Activated T-cell treated with anti-CD3 and anti-CD28 coated beads, Interleukin-2, amount 50 U/mL, for 4 hours (primary cell): ENCODE data around the gene BAIAP3. TPM values are rescaled to one million over a fixed set of nuclear protein-coding genes. Genes with fewer than 3 reads are reported as not detected.

Experiments used
- ATAC-seq, 2 donors: fragments of 200-7000 bp; cut with Tn5 transposase; one replicate each; pipeline ENCODE4 v1.10.0; 2021
- DNase-seq: peaks from one replicate; pipeline ENCODE4 v3.0.0-alpha.2; 2020
- H3K27me3 Mint-ChIP-seq: one replicate; pipeline ENCODE4 v1.8.0; 2021; ENCODE audit warnings: low read depth, mixed read lengths
- H3K36me3 Mint-ChIP-seq: one replicate; pipeline ENCODE4 v1.8.0; 2022; ENCODE audit warnings: mixed read lengths; ENCODE audit not compliant: insufficient read depth
- H3K4me1 Mint-ChIP-seq: one replicate; pipeline ENCODE4 v1.8.0; 2021; ENCODE audit warnings: low read depth, mixed read lengths
- H3K4me3 Mint-ChIP-seq: one replicate; pipeline ENCODE4 v1.8.0; 2021; ENCODE audit warnings: mild to moderate bottlenecking, moderate library complexity, mixed read lengths
- H3K9me3 Mint-ChIP-seq: one replicate; pipeline ENCODE4 v1.8.0; 2021; ENCODE audit warnings: mixed read lengths
- total RNA-seq, 3 donors: library from RNA; stranded (reverse); gene quantifications; one replicate each; pipeline ENCODE4 v1.2.1, GENCODE V29; 2021

The BAIAP3 gene
- total RNA-seq, 3 donors from 2014 or later: 0.08 to 0.24 (median 0.16) TPM

GRCh38 chr16:1308977-1309885, 24.2 kb upstream of the BAIAP3 start, which contains the start of gene UBE2I:
UBE2I (plus strand) TSS chr16:1309636; CDS start chr16:1314031, 4,395 bp downstream.
- no peaks in the 10 kb centered on the region for H3K9me3 Mint-ChIP-seq
- peak within 1 kb of the TSS; percentile 99 for H3K4me3 Mint-ChIP-seq
- ATAC-seq (peak; percentile 73 to 75), DNase-seq (peak; percentile 96)
- peaks cover 46% of the 10 kb centered on the region for H3K4me1 Mint-ChIP-seq
- no peaks in the 10 kb centered on the region for H3K27me3 Mint-ChIP-seq
- H3K36me3 Mint-ChIP-seq: peaks cover 11% of the 10 kb centered on the region

- H3K4me1 Mint-ChIP-seq: peaks cover 45% of the 10 kb centered on the region
- H3K27me3 Mint-ChIP-seq: no peaks in the 10 kb centered on the region
- peaks cover 11% of the 10 kb centered on the region for H3K36me3 Mint-ChIP-seq
- DNase-seq (peak; percentile 38), ATAC-seq (peak; percentile 36 to 40)
- peak overlapping the region; percentile 99 for H3K4me3 Mint-ChIP-seq
- no peaks in the 10 kb centered on the region for H3K9me3 Mint-ChIP-seq
Observed at GRCh38 chr16:1309888-1310831, 23.3 kb upstream of the BAIAP3 start.

- Mint-ChIP-seq H3K4me3 (peak overlapping the region; percentile 99), H3K9me3 (no peaks in the 10 kb centered on the region), H3K36me3 (peaks cover 15% of the 10 kb centered on the region), H3K27me3 (no peaks in the 10 kb centered on the region), H3K4me1 (peaks cover 45% of the 10 kb centered on the region)
- DNase-seq (no peak), ATAC-seq (no peak)
Observed at GRCh38 chr16:1310832-1311200, 22.6 kb upstream of the BAIAP3 start.

GRCh38 chr16:1311212-1311737, 22.2 kb upstream of the BAIAP3 start:
- Mint-ChIP-seq H3K4me1 (peaks cover 44% of the 10 kb centered on the region), H3K4me3 (peak overlapping the region; percentile 99), H3K36me3 (peaks cover 20% of the 10 kb centered on the region), H3K27me3 (no peaks in the 10 kb centered on the region), H3K9me3 (no peaks in the 10 kb centered on the region)
- ATAC-seq (no peak), DNase-seq (no peak)

- Mint-ChIP-seq H3K4me3 (peak overlapping the region; percentile 99), H3K36me3 (peaks cover 26% of the 10 kb centered on the region), H3K9me3 (no peaks in the 10 kb centered on the region), H3K4me1 (peaks cover 42% of the 10 kb centered on the region), H3K27me3 (no peaks in the 10 kb centered on the region)
- ATAC-seq: no peak
- DNase-seq: no peak
Observed at GRCh38 chr16:1311738-1312466, 21.5 kb upstream of the BAIAP3 start.

- Mint-ChIP-seq H3K4me3 (peak overlapping the region; percentile 60), H3K27me3 (no peaks in the 10 kb centered on the region), H3K36me3 (peaks cover 26% of the 10 kb centered on the region), H3K9me3 (no peaks in the 10 kb centered on the region), H3K4me1 (peaks cover 42% of the 10 kb centered on the region)
- DNase-seq: no peak
- ATAC-seq: no peak
Observed at GRCh38 chr16:1312467-1312816, 21.0 kb upstream of the BAIAP3 start.

- DNase-seq (no peak), ATAC-seq (no peak)
- peaks cover 42% of the 10 kb centered on the region for H3K4me1 Mint-ChIP-seq
- H3K9me3 Mint-ChIP-seq: no peaks in the 10 kb centered on the region
- H3K4me3 Mint-ChIP-seq: peak overlapping the region; percentile 60
- H3K36me3 Mint-ChIP-seq: peaks cover 27% of the 10 kb centered on the region
- H3K27me3 Mint-ChIP-seq: no peaks in the 10 kb centered on the region
Observed at GRCh38 chr16:1312903-1313302, 20.5 kb upstream of the BAIAP3 start.

GRCh38 chr16:1313721-1314369, 19.6 kb upstream of the BAIAP3 start:
- Mint-ChIP-seq H3K4me1 (peaks cover 42% of the 10 kb centered on the region), H3K36me3 (peaks cover 33% of the 10 kb centered on the region), H3K27me3 (no peaks in the 10 kb centered on the region), H3K4me3 (no peak overlapping the region), H3K9me3 (no peaks in the 10 kb centered on the region)
- ATAC-seq: no peak
- DNase-seq: no peak

- H3K36me3 Mint-ChIP-seq: peaks cover 37% of the 10 kb centered on the region
- no peak for DNase-seq
- no peak for ATAC-seq
- H3K9me3 Mint-ChIP-seq: no peaks in the 10 kb centered on the region
- H3K4me1 Mint-ChIP-seq: peaks cover 42% of the 10 kb centered on the region
- H3K27me3 Mint-ChIP-seq: no peaks in the 10 kb centered on the region
- no peak overlapping the region for H3K4me3 Mint-ChIP-seq
Observed at GRCh38 chr16:1314399-1315068, 18.9 kb upstream of the BAIAP3 start.

GRCh38 chr16:1315081-1316032, 18.1 kb upstream of the BAIAP3 start:
- Mint-ChIP-seq H3K36me3 (peaks cover 39% of the 10 kb centered on the region), H3K4me3 (no peak overlapping the region), H3K27me3 (no peaks in the 10 kb centered on the region), H3K4me1 (peaks cover 39% of the 10 kb centered on the region), H3K9me3 (no peaks in the 10 kb centered on the region)
- ATAC-seq (no peak), DNase-seq (no peak)

GRCh38 chr16:1316033-1316405, 17.4 kb upstream of the BAIAP3 start:
- no peaks in the 10 kb centered on the region for H3K27me3 Mint-ChIP-seq
- no peak for ATAC-seq

More at GRCh38 chr16:1316033-1316405, 17.4 kb upstream of the BAIAP3 start:
- no peaks in the 10 kb centered on the region for H3K9me3 Mint-ChIP-seq
- peaks cover 35% of the 10 kb centered on the region for H3K36me3 Mint-ChIP-seq
- peaks cover 32% of the 10 kb centered on the region for H3K4me1 Mint-ChIP-seq
- no peak for DNase-seq
- H3K4me3 Mint-ChIP-seq: no peak overlapping the region
